OCI-LY3 (cell line): ENCODE data around the gene SLC25A47.

Experiments used
- H2AFZ ChIP-seq: fragments of 200-600, 300-600 bp; shearing (Covaris generic); 2 replicates; pipeline ENCODE4 v1.6.0; 2014; ENCODE audit warnings: antibody characterized with exemption, low read depth, low read length
- H3K27ac ChIP-seq: fragments of 200-600, 300-600 bp; sonication (generic); 2 replicates; pipeline ENCODE4 v1.5.1; 2014; ENCODE audit warnings: mild to moderate bottlenecking, low read length, moderate library complexity, mixed read lengths
- H3K27me3 ChIP-seq: fragments of 200-600, 300-600 bp; sonication (generic); 2 replicates; pipeline ENCODE4 v1.6.1; 2014; ENCODE audit warnings: low read depth, low read length, mixed read lengths
- H3K36me3 ChIP-seq: fragments of 200-600, 300-600 bp; sonication (generic); replicated peaks from 2 replicates; pipeline ENCODE3; 2014; ENCODE audit warnings: low read depth, low read length, mixed read lengths
- H3K4me1 ChIP-seq: fragments of 300-600, 200-600 bp; sonication (generic); 2 replicates; pipeline ENCODE4 v1.6.1; 2014; ENCODE audit warnings: low read length, mixed read lengths
- H3K4me2 ChIP-seq: fragments of 200-600, 300-600 bp; sonication (generic); 2 replicates; pipeline ENCODE4 v1.6.1; 2014; ENCODE audit warnings: low read length, mixed read lengths
- H3K4me3 ChIP-seq: fragments of 300-600, 200-600 bp; sonication (generic); 2 replicates; pipeline ENCODE4 v1.5.1; 2014; ENCODE audit warnings: antibody characterized with exemption, mild to moderate bottlenecking, low read length, moderate library complexity
- H3K79me2 ChIP-seq: fragments of 300-600, 200-600 bp; shearing (Covaris generic); 2 replicates; pipeline ENCODE4 v1.6.1; 2014; ENCODE audit warnings: mild to moderate bottlenecking, low read length, mixed read lengths
- H3K9ac ChIP-seq: fragments of 300-600, 200-600 bp; shearing (Covaris generic); 2 replicates; pipeline ENCODE4 v1.6.0; 2014; ENCODE audit warnings: mild to moderate bottlenecking, low read length, moderate library complexity
- H3K9me3 ChIP-seq: fragments of 200-600, 300-600 bp; shearing (Covaris generic); 2 replicates; pipeline ENCODE4 v1.6.1; 2014; ENCODE audit warnings: low read length, mixed read lengths; ENCODE audit not compliant: insufficient read depth
- H4K20me1 ChIP-seq: fragments of 200-600, 300-600 bp; sonication (generic); 2 replicates; pipeline ENCODE4 v1.6.1; 2016; ENCODE audit warnings: low read length, mixed read lengths; ENCODE audit not compliant: insufficient read depth
- EZH2phosphoT487 ChIP-seq: fragments of 200-600 bp; shearing (Covaris generic); IDR thresholded peaks from 2 replicates; pipeline ENCODE4 v1.6.1; 2018; ENCODE audit warnings: antibody characterized with exemption, mixed run types, low read depth
- TF ChIP-seq, protein P1 (sequence below): fragments of 200-600, 300-600 bp; sonication (generic); IDR thresholded peaks from 2 replicates; pipeline ENCODE4 v1.5.1; 2014; ENCODE audit warnings: antibody characterized with exemption, low read length, low read depth

Gene SLC25A47

DNA sequence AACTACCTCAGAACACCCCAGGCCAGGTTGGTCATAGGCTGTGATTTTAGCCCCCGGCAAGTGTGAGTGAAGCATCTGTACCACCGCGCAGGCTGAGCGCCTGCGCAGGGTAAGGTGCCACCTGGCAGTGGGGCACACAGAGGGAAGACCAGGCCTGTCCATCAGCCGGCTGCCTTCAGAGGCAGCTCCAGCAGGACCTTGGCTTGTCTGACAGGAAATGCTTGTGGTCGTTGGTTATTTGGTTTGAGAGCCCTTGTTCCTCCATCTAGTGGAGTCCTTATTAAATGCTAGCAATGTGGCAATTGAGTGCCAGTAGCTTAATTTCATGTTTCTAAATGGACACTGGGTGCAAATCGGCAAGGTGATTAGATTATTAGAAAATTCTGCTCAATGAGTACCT is 44.4 kb upstream of the SLC25A47 start:
- Histone ChIP-seq H3K27ac (no peak overlapping the region), H2AFZ (no peak overlapping the region), H3K36me3 (peaks cover 37% of the 10 kb centered on the region), H3K9me3 (no peaks in the 10 kb centered on the region), H3K4me3 (no peak overlapping the region), H3K4me2 (no peak overlapping the region), H4K20me1 (peaks cover 39% of the 10 kb centered on the region), H3K79me2 (peaks cover 73% of the 10 kb centered on the region), H3K9ac (no peak overlapping the region), H3K27me3 (no peaks in the 10 kb centered on the region), H3K4me1 (peaks cover 7% of the 10 kb centered on the region)
- no peak for TF ChIP-seq EZH2phosphoT487
- TF ChIP-seq, protein P1, sequence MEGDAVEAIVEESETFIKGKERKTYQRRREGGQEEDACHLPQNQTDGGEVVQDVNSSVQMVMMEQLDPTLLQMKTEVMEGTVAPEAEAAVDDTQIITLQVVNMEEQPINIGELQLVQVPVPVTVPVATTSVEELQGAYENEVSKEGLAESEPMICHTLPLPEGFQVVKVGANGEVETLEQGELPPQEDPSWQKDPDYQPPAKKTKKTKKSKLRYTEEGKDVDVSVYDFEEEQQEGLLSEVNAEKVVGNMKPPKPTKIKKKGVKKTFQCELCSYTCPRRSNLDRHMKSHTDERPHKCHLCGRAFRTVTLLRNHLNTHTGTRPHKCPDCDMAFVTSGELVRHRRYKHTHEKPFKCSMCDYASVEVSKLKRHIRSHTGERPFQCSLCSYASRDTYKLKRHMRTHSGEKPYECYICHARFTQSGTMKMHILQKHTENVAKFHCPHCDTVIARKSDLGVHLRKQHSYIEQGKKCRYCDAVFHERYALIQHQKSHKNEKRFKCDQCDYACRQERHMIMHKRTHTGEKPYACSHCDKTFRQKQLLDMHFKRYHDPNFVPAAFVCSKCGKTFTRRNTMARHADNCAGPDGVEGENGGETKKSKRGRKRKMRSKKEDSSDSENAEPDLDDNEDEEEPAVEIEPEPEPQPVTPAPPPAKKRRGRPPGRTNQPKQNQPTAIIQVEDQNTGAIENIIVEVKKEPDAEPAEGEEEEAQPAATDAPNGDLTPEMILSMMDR: no peak

DNA sequence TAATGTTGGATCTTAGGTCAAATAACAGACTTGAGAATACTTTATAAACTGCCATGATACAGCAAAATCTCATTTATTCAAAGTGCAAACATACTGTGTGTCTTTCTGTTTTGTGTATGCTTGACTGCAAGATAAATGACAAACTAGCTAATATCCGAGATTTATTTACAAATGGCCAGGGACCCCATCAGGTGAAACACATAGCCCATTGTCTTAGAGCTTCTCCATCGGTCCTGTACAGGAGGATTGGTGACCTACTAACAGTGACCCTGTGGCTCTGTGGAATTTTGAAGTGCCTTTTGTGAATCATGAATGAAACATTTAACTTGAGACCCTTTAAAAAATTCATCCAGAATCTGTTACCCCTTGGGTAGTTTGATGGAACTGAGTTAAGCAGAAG is 44.0 kb upstream of the SLC25A47 start:
- Histone ChIP-seq H3K4me1 (peaks cover 7% of the 10 kb centered on the region), H3K9ac (no peak overlapping the region), H3K27me3 (no peaks in the 10 kb centered on the region), H3K27ac (no peak overlapping the region), H3K4me2 (no peak overlapping the region), H3K9me3 (no peaks in the 10 kb centered on the region), H2AFZ (no peak overlapping the region), H3K79me2 (peaks cover 71% of the 10 kb centered on the region), H4K20me1 (peaks cover 36% of the 10 kb centered on the region), H3K36me3 (peaks cover 37% of the 10 kb centered on the region), H3K4me3 (no peak overlapping the region)
- TF ChIP-seq EZH2phosphoT487: no peak
- TF ChIP-seq, protein P1: no peak

DNA sequence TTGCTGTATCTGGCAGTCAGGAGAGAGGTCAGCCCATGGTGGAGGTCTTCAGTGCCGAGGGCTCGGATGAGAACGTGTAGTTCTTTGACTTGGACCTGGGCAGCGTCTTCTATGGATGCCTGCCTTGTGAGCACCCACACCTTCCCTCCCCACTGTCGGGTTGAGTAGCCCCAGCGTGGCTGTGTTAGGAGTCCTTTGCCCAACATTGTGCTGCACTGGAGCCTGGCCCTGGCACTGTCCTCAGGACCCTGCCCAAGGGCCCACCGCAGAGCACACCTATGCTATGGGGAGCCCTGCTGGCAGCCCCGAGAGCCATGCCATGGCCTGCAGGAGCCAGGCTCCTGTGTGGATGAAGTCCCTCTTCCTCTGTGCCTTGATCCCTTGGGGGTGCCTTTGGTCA is 43.6 kb upstream of the SLC25A47 start:
- H3K9ac ChIP-seq: no peak overlapping the region
- peaks cover 33% of the 10 kb centered on the region for H4K20me1 ChIP-seq
- H3K36me3 ChIP-seq: peaks cover 37% of the 10 kb centered on the region
- H3K79me2 ChIP-seq: peaks cover 71% of the 10 kb centered on the region
- no peak overlapping the region for H2AFZ ChIP-seq
- peaks cover 11% of the 10 kb centered on the region for H3K4me1 ChIP-seq
- no peak overlapping the region for H3K27ac ChIP-seq
- H3K4me2 ChIP-seq: no peak overlapping the region
- H3K4me3 ChIP-seq: no peak overlapping the region
- no peaks in the 10 kb centered on the region for H3K27me3 ChIP-seq
- no peaks in the 10 kb centered on the region for H3K9me3 ChIP-seq
- no peak for TF ChIP-seq EZH2phosphoT487
- TF ChIP-seq, protein P1: no peak

DNA sequence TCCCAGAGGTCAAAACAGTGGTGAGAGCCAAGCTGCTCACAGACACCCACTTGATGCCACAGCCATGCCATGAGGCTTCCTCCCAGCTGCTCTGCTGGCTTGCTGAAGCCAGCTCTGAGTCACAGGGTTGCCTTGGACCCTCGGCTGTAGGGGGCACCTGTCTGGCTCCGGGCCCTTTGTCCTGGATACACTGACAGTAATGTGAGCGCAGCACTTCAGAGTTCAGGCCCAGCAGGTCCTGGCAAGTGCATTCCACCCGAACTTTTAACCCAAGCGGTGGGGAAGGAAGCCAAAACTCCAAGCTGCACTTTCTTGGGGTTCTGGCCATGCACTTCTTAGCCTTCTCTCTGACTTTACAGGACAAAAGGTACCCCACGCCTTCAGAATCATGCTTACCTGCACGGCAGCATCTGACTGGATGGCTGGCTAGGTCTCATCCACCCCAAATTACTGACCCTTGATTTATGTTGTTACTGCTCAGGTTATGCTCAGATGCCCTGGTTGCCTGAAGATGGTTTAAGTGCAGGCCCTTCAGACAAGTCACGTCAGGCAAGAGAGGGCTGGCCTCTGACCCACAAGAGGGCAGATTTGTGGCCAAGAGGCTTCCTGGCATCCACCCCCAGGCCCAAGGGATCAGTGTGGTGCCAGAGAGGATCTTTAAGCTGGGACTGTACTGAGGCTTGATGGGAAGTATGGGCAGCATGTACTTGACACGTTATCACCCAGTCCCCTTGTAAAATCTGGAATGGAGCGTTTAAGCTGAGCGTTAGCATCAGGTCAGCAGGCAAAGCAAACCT is 41.7 kb upstream of the SLC25A47 start:
- H3K27me3 ChIP-seq: no peaks in the 10 kb centered on the region
- H3K79me2 ChIP-seq: peaks cover 58% of the 10 kb centered on the region
- peaks cover 20% of the 10 kb centered on the region for H4K20me1 ChIP-seq
- peaks cover 27% of the 10 kb centered on the region for H3K36me3 ChIP-seq
- H3K4me3 ChIP-seq: no peak overlapping the region
- TF ChIP-seq EZH2phosphoT487: no peak
- TF ChIP-seq, protein P1: no peak
- no peak overlapping the region for H3K4me2 ChIP-seq
- H3K9me3 ChIP-seq: no peaks in the 10 kb centered on the region
- no peak overlapping the region for H3K27ac ChIP-seq
- H3K4me1 ChIP-seq: peaks cover 11% of the 10 kb centered on the region
- H3K9ac ChIP-seq: no peak overlapping the region
- H2AFZ ChIP-seq: no peak overlapping the region
